NCI-H1105 (cell line): Measurements from ENCODE around the gene ANKAR.
"Not testable (repeated sequence)": the region's sequence is repeated elsewhere in the genome, so short reads cannot be mapped to it uniquely, and the experiment has no call there.

Source experiments
- DNase-seq: peaks from one replicate; lab custom pipeline; 2025; lab: John Stamatoyannopoulos, UW

ANKAR gene

DNA sequence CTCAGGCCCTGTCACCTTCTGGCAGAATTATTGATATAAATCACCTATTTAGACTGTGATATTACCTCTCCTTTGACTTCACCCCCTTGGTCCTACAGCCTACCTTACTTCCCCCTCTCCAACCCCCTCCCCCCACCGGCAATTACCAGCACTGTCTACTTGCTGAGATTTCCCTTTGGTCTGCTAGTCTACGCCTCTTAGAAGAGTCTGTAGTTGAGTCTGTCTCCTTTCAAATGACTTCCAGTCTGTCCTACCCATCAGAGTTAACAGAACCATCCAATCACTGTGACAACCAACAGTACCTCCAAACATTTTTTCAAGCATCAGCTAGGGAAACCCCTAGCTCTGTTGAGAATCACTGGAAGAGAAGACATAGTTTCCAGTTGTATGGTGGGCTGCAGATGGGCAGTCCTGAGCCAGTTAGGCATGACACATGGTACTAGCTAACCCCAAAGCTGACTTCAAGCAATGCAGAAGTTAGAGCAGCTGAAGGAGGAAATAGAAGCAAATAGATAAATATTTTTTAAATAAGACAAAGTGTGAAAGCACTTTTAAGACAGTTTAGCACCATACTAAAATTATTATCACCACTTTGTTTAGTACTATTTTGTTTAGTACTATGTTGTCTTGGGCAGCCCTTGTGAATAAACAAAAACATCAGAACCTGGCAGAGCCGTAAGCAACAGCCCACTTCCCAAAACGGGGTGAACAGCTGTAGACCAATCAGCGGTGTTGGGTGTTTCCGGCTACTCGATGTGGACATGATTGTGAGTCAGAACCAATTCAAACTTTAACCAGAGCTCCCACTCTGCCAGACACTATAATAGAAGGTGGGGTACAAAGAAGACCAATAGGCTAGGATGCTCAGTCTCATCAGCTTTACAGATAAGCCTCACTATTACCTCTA is 15.9 kb upstream of the ANKAR start:
- DNase-seq: no peak

DNA sequence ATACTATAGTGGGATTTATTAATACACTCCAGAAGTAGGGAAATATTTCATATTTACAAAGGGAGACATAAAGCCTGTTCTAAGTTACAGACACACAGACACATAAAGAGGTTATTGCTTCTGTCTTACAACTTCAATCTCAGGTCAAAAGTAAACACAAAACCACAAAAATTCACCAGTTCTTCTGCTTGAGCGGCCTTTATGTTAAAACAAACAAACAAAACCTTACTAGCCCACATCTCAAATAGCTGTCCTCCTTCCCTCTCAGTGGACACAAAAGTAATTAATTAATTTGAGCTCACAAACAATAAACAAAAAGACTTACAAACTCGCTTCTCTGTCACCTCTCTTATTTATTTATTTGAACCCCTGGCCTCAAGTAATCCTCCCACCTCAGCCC is 14.7 kb upstream of the ANKAR start:
- DNase-seq: no peak

DNA sequence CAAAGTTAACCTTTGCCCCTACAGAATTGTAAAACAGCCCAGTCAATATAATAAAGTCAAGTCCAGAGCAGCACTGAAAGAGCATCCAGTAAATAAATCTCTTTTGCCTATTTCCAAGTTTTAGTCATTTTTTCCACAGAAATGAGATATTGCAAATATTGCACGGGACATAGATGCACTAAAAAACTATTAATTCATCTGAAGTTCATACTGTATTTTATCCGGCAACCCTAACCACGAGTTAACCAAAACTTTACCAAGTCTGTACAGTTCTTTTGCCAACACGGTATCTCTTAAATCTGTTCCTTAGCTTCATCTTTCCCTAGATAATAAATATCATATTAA is 13.7 kb upstream of the ANKAR start:
- DNase-seq: no peak

DNA sequence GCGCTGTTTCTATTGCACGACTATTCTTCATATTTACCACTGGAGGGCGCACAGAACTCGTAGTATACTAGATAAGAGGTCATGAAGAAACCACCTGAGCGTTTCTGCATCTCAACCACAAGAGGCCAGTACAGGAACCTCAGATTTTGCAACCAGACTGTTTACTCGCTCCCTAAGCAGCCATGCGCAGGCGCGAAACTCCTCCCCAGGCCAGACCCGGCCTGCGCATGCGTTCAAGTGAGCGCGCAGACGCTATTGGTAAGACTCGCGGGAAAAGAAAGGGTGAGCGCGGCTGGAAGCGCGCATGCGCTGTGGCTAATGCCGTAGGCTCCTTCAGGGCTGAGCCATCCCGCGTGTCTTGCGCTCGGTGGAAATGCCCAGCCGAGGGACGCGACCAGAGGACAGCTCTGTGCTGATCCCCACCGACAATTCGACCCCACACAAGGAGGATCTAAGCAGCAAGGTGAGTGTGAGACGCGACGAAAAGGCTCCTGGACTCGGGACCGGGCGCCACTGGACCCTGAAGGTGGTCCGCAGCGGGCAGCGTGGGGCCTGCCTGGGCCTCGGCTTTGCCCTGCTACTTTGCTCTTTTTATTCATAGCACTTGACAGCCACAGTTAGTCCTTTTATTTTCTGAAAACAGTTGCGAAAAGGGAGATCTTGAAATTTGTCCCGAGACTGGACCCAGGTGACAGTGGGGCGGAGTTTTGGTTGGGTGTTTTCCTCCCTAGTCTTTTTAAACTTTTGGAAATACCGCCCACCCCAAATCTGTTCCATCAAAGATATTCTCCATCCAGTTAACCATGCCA is 13.1 kb upstream of the ANKAR start, which contains the start of gene ASNSD1:
Gene ASNSD1 (plus strand): TSS at position 312 of the 809 bp plus-strand sequence. CDS start 4,674 bp downstream, outside the sequence.
- DNase-seq: peak; percentile 98

DNA sequence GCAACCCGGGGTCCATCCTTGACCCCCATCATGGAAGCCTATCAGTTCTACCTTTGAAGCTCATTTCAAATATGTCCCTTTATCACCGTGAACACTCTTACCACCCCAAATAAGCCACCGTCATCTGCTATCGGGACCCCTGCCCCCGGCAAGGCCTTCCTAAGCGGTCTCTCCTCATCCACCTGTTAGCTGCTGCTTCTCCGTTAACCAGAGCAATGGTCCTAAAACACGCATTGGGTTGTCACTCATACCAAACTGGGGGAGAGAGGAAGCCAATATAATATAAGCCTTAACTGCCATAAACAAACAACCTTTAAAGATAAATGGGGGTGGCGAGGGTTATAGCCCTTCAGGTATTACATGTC is 12.5 kb upstream of the ANKAR start:
- DNase-seq: no peak

DNA sequence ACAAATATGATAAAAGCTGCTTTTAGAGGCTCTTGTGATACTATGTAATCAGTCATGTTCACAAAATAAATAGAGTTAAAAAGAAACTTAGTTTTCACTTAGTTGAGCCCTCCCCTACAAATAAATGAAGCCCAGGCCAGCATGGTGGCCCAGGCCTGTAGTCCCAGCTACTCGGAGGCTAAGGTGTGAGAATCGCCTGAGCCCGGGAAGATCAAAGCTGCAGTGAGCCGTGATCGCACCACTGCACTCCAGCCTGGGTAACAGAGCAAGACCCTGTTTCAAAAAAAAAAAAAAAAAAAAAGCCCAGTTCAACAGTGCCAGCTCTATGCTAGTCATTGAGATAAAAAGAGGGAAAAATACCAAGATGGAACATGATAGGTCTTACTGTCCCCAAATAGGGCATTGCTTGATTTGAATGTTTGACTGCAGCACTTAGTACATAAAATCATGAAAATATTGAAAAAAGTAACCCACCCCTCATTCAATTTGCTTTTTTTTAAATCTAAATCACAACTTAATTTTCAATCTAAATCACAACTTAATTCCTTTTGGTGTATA is 11.7 kb upstream of the ANKAR start:
- no peak for DNase-seq

DNA sequence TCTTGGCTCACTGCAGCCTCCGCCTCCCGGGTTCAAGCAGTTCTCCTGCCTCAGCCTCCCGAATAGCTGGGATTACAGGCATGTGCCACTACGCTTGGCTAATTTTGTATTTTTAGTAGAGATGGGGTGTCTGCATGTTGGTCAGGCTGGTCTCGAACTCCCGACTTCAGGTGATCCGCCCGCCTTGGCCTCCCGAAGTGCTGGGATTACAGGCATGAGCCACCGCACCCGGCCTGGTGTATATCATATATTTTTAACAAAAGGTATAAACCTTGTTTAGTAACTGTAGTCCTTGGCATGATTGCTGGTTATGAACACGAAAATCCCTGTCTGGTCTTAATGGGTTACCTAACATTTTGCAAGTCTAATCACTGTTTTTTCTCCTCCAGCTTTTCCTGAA is 11.2 kb upstream of the ANKAR start:
- not testable (repeated sequence) for DNase-seq

DNA sequence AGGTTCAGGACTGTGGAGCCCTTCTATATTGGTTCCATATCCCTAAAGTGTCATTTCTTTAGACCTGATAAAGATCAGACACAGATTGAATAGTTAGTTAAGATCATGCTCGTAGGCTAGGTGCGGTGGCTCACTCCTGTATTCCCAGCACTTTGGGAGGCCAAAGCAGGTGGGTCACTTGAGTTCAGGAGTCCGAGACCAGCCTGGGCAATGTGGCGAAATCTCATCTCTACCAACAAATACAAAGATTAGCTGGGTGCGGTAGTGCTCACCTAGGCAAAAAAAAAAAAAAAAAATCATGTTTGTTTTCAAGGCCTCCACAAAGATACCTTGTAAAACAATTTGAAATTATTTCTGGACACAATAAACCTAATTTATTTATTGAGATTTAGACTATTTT is 4.6 kb upstream of the ANKAR start:
- DNase-seq: no peak

DNA sequence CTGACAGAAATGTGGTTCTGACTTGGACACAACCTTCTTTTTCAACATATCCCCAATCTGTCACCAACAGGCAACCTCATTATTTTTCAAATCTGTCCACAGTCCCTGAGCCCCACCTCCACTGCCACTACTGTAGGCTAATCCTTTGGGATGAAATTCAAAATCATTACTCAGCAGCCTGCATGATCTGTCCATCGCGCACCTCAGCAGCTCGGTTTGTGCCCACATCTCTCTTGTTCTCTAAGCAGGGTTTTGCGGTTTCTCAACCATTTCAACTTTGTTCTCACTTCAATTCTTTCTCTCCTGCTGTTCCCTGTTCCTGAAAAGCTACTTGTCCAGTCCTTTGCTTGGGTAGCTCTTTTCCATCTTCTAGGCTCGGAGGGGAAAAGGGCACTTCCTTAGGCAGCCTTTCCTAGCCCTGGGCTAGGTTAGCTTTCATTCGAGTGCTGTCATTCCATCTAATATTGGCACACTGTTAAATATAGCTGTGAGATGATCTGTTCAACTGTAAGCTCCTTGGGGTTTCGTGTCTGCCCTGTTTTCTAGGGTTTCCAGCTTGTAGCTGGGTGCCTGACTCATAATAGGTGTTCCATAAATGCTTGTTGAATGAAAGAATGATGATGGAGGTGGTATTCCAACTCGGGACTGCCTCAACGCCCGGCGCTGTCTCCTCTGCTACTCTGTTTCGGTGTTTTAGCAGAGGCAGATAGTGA is 653 bp upstream of the ANKAR start:
- DNase-seq: no peak

DNA sequence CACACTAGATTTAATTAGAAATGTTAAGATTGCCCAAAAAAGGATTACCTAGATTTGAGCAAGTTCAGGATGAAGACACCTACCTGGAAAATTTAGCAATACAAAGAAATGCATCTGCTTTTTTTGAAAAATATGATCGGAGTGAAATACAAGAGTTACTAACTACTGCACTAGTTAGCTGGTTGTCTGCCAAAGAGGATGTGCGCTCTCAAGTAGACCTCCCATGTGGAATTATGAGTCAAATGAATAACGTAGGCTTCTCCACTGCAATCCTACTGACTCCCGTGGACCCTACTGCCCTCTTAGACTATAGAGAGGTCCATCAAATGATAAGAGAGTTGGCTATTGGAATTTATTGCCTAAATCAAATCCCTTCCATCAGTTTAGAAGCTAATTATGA is 2.0 kb downstream of the ANKAR start:
- DNase-seq: no peak

DNA sequence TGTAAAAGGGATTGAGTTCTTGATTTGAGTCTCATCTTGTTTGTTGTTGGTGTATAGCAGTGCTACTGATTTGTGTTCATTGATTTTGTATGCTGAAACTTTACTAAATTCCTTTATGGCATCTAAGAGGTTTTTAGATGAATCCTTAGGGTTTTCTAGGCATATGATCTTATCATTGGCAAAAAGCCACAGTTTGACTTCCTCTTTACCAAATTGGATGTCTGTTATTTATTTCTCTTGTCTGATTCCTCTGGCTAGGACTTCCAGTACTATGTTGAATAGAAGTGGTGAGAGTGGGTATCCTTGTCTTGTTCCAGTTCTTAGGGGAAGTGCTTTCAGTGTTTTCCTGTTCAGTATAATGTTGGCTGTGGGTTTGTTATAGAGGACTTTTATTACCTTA is 4.8 kb downstream of the ANKAR start:
- no peak for DNase-seq

DNA sequence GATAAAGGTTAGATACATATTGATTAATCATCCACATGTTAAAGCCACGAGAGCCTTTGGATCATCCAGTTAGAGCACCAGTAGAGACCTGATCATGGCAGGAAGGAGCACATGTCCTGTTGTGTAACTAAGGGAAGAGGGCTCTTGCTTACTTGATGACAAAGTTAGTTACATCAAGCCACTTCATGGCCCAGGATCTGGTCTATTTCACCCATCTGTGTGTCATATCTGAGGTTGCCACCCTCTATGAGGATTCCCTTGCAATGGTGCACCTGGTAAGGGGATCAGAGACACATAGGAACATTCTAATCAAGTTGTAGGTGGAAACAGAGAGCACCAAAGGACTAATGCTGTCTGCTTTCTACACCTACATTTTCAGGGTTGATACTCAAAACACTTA is 6.7 kb downstream of the ANKAR start:
- no peak for DNase-seq

DNA sequence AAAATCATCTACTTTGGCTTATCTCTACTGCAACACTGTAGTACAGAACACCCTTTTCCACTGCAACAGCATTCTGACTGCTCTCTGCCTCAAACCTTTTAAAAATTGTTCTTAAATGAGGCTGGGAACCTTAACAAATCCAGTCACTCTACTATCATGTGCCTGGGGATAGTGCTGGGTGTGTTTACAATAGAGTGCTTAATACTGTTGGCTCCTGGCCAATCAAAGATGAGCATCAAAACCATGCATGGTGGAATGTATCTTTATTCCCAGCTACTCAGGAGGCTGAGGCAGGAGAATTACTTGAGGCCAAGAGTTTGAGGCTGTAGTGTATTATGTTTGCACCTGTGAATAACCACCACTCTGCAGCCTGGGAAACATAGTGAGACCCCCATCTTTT is 7.4 kb downstream of the ANKAR start:
- DNase-seq: no peak

DNA sequence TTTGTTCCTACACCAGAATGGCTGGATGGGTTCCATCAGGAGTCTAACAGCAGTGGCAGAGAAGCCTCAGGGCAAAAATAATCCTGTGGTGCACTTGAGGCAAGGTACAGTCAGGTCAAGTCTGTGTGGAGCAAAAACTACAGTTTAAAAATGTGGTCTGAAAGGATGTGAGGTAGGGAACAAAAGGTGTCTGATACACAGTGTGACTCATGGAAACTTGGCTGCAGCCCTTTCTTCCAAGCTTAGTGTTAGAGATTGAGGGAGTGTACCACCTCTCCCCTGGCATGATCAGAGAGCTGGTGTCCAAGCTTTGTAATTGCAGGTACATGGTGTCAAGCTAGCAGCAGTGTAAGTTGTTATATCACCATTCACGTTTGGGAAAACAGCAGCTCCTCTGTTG is 8.9 kb downstream of the ANKAR start:
- no peak for DNase-seq

DNA sequence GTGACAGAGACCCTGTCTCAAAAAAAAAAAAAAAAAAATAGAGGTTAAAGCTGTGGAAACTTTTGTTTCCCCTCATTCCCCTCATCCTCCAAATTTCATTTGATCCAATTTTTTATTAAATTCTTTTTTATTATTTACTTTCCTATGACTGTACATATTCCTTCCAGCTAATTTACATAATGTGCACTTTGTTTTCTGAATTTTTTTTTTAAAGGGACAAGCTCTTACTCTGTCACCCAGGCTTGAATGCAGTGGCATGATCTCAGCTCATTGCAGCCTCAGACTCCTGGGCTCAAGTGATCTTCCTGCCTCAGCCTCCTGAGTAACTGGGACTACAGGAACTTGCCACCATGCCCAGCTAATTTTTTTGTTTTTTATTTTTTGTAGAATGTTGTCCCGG is 10.3 kb downstream of the ANKAR start:
- DNase-seq: no peak

DNA sequence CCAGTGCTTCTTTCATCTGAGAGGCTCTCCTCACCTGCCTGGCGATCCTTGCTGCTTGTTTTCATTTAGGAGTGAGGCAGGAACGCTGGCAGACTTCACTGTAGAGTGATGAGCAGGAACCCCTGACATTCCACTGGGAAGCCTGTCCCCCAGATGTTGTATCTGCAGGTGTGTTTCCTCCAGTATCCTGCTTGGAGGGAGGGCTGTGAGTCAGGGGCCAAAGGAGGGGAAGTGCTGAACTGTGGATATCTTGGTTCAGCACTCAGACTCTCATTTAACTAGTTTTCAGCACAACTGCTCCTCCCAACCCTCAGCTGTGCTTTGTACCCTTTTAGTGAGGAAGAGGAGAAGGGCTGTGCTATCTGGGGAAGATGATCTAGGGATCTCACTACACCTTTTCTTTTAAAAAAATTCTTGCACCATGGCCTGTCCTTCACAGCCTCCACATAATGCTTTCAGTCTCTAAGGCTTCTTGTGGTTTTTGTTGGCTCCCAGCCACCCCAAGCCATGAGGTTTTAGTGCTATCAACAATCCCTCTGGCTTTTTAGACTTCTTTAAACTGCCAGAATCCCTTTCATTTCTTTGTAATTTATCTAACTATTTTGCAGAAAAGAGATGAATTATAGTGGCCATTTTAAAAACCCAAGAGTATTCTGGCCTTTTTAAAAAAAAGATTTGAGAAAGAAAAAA is 11.2 kb downstream of the ANKAR start:
- DNase-seq: no peak

DNA sequence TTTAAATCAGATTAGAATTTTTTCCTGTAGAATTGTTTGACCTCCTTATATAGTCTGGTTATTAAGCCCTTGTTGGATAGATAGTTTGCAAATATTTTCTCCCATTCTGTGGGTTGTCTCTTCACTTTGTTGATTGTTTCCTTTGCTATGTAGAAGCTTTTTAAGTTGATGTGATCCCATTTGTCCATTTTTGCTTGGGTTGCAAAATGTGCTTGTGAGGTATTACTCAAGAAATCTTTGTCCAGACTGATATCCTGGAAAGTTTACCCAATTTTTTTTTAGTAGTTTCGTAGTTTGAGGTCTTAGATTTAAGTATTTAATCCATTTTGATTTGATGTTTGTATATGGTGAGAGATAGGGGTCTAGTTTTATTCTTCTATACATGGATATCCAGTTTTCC is 13.3 kb downstream of the ANKAR start:
- DNase-seq: not testable (repeated sequence)

DNA sequence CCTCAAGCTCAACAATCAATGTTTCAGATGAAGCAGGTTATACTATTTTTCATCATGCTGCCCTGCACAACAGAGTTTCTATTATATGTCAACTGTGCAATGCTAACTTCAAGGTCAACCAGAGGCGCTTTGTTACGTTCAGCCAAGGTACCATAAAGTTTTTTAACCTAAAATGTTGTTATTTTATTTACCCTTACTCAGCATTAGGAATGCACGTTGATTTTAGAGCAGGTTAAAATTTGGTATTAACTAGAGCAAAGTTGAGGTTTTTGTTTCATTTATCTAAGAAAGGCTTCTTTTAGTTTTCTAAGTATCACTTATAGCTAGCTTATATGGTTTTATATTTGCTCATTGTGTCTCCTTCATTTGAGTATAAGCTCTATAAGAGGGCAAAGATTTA is 21.8 kb downstream of the ANKAR start:
- no peak for DNase-seq

DNA sequence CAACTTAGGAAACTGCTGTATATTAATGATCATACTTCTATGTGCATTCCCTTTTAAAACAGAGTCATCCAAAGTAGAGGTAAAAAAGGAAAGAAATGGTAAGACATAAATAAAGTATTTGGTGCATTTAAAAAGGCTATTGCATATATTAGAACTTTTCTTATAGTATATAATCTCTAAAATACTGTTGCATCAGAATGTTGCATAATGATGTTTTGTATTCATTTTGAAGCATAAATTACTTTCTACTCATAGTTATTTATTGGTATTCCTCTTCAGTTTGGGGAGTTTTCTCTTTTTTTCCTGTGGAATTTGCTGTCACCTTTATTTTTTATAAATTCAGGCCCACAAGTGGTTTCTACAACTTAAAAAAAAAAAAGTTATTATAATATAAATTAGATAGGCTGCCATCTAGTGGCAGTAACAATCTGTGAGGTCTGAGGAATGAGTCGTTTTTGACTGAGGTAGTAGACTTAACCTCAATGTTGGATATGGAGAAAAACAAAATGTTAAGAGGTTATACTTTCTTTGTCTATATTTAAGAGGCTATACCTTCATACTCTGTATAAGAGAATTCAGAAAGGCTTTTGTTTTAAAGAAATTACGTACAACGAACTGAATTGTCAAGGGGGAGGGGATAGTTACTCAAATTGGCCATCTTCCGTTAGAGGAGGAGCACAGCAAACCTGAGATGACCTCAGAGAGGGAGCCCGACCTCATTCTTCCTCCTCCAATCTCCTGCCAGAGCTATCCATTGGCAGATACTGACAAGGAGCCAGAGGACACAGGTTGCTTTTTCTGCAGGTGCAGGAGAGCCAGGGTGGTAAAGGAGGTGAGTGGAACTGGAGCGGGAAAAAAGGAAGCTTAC is 23.8 kb downstream of the ANKAR start:
- DNase-seq: peak; percentile 4

DNA sequence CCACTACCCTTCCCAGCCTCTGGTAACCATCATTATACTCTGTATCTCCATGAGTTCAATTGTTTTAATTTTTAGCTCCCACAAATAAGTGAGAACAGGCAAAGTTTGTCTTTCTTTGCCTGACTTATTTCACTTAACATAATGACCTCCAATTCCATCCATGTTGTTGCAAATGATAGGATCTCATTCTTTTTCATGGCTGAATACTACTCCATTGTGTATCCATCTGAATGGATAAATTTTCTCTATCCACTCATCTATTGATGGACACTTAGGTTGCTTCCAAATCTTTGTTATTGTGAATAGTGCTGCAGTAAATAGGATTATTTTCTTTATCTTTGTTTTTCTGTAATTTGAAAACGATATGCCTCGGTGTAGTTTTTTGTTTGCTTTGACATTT is 26.2 kb downstream of the ANKAR start:
- DNase-seq: no peak

DNA sequence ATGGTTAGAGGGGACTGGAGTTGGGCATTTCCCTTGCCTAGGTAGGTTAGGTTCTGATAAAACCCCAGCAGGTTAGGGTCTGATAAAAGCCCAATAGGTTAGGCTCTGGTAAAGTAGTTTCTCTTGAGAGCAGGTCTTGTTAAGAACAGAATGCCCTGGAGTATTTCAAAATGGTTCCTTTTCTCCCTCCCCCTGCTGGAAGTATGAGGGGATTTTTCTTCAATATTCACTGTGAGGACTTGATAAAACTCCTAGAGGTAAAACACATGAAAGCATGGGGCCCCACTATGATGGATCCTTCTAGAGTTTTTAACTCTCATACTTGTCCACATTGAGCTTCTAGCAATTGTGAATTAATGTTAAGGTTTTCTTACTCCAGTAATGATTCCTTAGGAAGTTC is 27.6 kb downstream of the ANKAR start:
- DNase-seq: no peak
